GM12878 (cell line): ENCODE measurements around the gene MYL7. TPM values are rescaled to one million over a fixed set of nuclear protein-coding genes. Genes with fewer than 3 reads are reported as not detected.

Experiments used
- ATAC-seq: fragments of 200-7000 bp; cut with Tn5 transposase; 3 replicates; pipeline ENCODE4 v1.9.1; 2020; ENCODE audit warnings: mild to moderate bottlenecking, moderate library complexity
- BruUV-seq: library from RNA; stranded (reverse); fragments of 400-500 nt; replicated peaks from 2 replicates; lab custom pipeline; 2021; lab: Mats Ljungman, UMichigan
- CTCF ChIA-PET: fragments of 300-600 bp; sonication (Branson Sonifier 250); formaldehyde crosslinking; extraction: SDS; loops from one replicate; lab custom pipeline; 2021; ENCODE audit warnings: inconsistent platforms; lab: Yijun Ruan, JAX
- POLR2A ChIA-PET: fragments of 350-600 bp; formaldehyde crosslinking; extraction: SDS; loops from one replicate; lab custom pipeline; 2021; ENCODE audit warnings: inconsistent platforms; lab: Charles Lee
- RAD21 ChIA-PET: fragments of 300-600 bp; sonication (Branson Sonifier 250); formaldehyde crosslinking; loops from one replicate; lab custom pipeline; 2023; ENCODE audit warnings: antibody characterized with exemption; ENCODE audit not compliant: unreplicated experiment; lab: Charles Lee
- SMC1A ChIA-PET: fragments of 300-600 bp; sonication (Branson Sonifier 250); formaldehyde crosslinking; loops from one replicate; lab custom pipeline; 2023; ENCODE audit not compliant: unreplicated experiment, uncharacterized antibody; lab: Charles Lee
- DNase-seq: peaks from one replicate; pipeline ENCODE4 v3.0.0-alpha.2; 2011; ENCODE audit warnings: low read depth, low spot score
- FAIRE-seq: peaks from 3 replicates; lab custom pipeline; 2011; peaks lifted over from hg19 to GRCh38; lab: Jason Lieb, UNC
- H2AFZ ChIP-seq: 2 replicates; pipeline ENCODE4 v1.6.0; 2011; ENCODE audit warnings: low read depth, low read length, control low read depth; ENCODE audit not compliant: control insufficient read depth
- H3K27ac ChIP-seq: 2 replicates; pipeline ENCODE4 v1.5.1; 2011; ENCODE audit warnings: control low read depth; ENCODE audit not compliant: control insufficient read depth, insufficient read depth
- H3K27me3 ChIP-seq, 2 experiments: replicated peaks in 1 of 2; 2 replicates each; pipeline versions ENCODE4 v1.6.0 to v1.6.1; 2011; ENCODE audit warnings: low read length in 1 of 2; ENCODE audit not compliant: control insufficient read depth in 2 of 2, insufficient read depth in 2 of 2
- H3K36me3 ChIP-seq, 2 experiments: 2 replicates each; pipeline ENCODE4 v1.5.1; 2011; ENCODE audit warnings: low read length in 1 of 2; ENCODE audit not compliant: control insufficient read depth in 2 of 2, insufficient read depth in 2 of 2
- H3K4me1 ChIP-seq: 2 replicates; pipeline ENCODE4 v1.6.1; 2011; ENCODE audit warnings: mild to moderate bottlenecking, low read length, moderate library complexity, mixed read lengths; ENCODE audit not compliant: control insufficient read depth, insufficient read depth
- H3K4me2 ChIP-seq: 2 replicates; pipeline ENCODE4 v1.6.0; 2011; ENCODE audit warnings: control low read depth; ENCODE audit not compliant: control insufficient read depth, insufficient read depth
- H3K4me3 ChIP-seq: fragments of 200-600 bp; sonication (generic); 2 replicates; pipeline ENCODE4 v1.5.1; 2016
- H3K79me2 ChIP-seq: 2 replicates; pipeline ENCODE4 v1.6.0; 2011; ENCODE audit warnings: low read length; ENCODE audit not compliant: control insufficient read depth, insufficient read depth
- H3K9ac ChIP-seq: 2 replicates; pipeline ENCODE4 v1.8.0; 2011; ENCODE audit warnings: low read length, control low read depth, mixed read lengths; ENCODE audit not compliant: control insufficient read depth, insufficient read depth
- H3K9me3 ChIP-seq: replicated peaks from 3 replicates; pipeline ENCODE4 v1.5.1; 2011; ENCODE audit warnings: mild to moderate bottlenecking, low read length; ENCODE audit not compliant: control insufficient read depth, insufficient read depth
- H4K20me1 ChIP-seq: 2 replicates; pipeline ENCODE4 v1.6.0; 2011; ENCODE audit not compliant: control insufficient read depth, insufficient read depth
- CTCF ChIP-seq, 3 experiments: IDR thresholded peaks in 2 of 3; conservative IDR thresholded peaks in 1 of 3; 2 replicates each; pipeline ENCODE4 v1.5.1; 2011; ENCODE audit warnings: low read depth in 3 of 3, low read length in 3 of 3, mild to moderate bottlenecking in 3 of 3, control low read depth in 2 of 3, moderate library complexity in 2 of 3, inconsistent platforms in 1 of 3, mixed read lengths in 1 of 3; ENCODE audit not compliant: control insufficient read depth in 2 of 3, insufficient read depth in 1 of 3; ENCODE audit errors: extremely low read depth in 1 of 3
- HSF1 ChIP-seq: fragments of 150-350 bp; IDR thresholded peaks from 2 replicates; pipeline ENCODE4 v1.6.1; 2014; ENCODE audit warnings: mild to moderate bottlenecking, low read depth, low read length
- IKZF1 ChIP-seq: fragments of 450-650 bp; conservative IDR thresholded peaks from 2 replicates; pipeline ENCODE4 v1.6.1; 2017; ENCODE audit warnings: antibody characterized with exemption, mild to moderate bottlenecking
- NR2F1 ChIP-seq: fragments of 450-650 bp; conservative IDR thresholded peaks from 2 replicates; pipeline ENCODE4 v1.6.1; 2017; ENCODE audit warnings: mild to moderate bottlenecking
- POLR2A ChIP-seq: IDR thresholded peaks from 2 replicates; pipeline ENCODE4 v1.6.1; 2011; ENCODE audit warnings: low read depth, mild to moderate bottlenecking, low read length
- RELB ChIP-seq: fragments of 450-650 bp; IDR thresholded peaks from 2 replicates; pipeline ENCODE4 v1.6.1; 2017; ENCODE audit warnings: low read depth, mild to moderate bottlenecking, moderate library complexity
- WGBS: methylation state at CpG from one replicate; pipeline ENCODE4 v1.1.6; 2016; ENCODE audit warnings: low lambda C conversion rate; ENCODE audit not compliant: insufficient replicate concordance, insufficient coverage; ENCODE audit errors: missing lambda C conversion rate; 5-methylcytosine and 5-hydroxymethylcytosine counted together
- in situ Hi-C: fragments of 300-500 bp; cut with MboI; formaldehyde crosslinking; loops from 9 replicates; pipeline ENCODE4 v1.14.3; 2018; ENCODE audit warnings: mixed read lengths
- intact Hi-C: fragments of 100-400 bp; cut with micrococcal nuclease; formaldehyde crosslinking; loops from one replicate; pipeline ENCODE4 v1.14.2; 2022; ENCODE audit not compliant: unreplicated experiment
- polyA plus RNA-seq, 11 experiments: library from polyadenylated mRNA; depleted of rRNA in 4 of 11; unstranded in 6 of 11; stranded (reverse) in 5 of 11; fragments of >200 nt; fragmentation: Nextera tagmentation in 4 of 11; fragmentation: Illumina TruSeq in 1 of 11; extraction: Ambion mirVana in 4 of 11; extraction: Trizol in 1 of 11; gene quantifications; 1 replicate in 1 of 11; 2 replicates in 10 of 11; pipeline versions ENCODE4 v1.2.1 to v1.2.3, GENCODE V29; 2011 to 2016; ENCODE audit warnings: inconsistent platforms in 2 of 11, missing spikeins in 2 of 11, low read depth in 1 of 11
- total RNA-seq, 4 experiments: library from RNA; depleted of rRNA in 3 of 4; stranded (reverse); fragments of >200 nt in 3 of 4; fragmentation: Illumina TruSeq in 1 of 4; extraction: Trizol in 1 of 4; gene quantifications; 2 replicates each; pipeline versions ENCODE4 v1.2.1 to v1.2.3, GENCODE V29; 2013 to 2021
- TF ChIP-seq, protein P1 (sequence below): fragments of 450-650 bp; IDR thresholded peaks from 2 replicates; pipeline ENCODE4 v1.6.1; 2017; ENCODE audit warnings: antibody characterized with exemption, mild to moderate bottlenecking, moderate library complexity
- TF ChIP-seq, protein P2 (sequence below): IDR thresholded peaks from 2 replicates; pipeline ENCODE4 v1.6.1; 2012; ENCODE audit warnings: improper control_type of control experiment, low read depth, low read length; ENCODE audit not compliant: insufficient replicate concordance

The MYL7 gene
- total and polyA plus RNA-seq, 10 of the 15 experiments (the other 5 are each of a cell fraction or from before 2014, with no cell fraction given), result 1.9 TPM; not detected in 9

DNA sequence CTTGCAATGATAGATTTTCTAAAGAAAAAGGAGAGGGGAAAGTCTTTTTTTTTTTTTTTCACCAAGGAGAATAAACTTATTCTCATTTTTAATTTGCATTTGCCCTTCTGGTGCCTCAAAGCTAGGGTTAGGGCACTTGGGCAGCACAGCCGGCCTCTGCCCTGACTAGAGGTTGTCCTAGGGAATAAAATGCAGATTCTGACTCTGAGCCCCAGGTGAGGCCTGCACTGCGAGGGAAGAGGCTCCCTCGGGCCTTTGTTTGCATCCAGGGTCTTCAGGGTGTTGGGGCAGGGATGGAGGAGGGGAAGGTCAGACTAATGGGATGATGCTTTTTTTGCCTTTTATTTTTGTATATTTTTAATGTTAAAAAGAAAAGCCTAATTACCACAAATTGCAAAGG lies 7.8 kb downstream of the MYL7 start (continued):
- TF ChIP-seq, protein P1, sequence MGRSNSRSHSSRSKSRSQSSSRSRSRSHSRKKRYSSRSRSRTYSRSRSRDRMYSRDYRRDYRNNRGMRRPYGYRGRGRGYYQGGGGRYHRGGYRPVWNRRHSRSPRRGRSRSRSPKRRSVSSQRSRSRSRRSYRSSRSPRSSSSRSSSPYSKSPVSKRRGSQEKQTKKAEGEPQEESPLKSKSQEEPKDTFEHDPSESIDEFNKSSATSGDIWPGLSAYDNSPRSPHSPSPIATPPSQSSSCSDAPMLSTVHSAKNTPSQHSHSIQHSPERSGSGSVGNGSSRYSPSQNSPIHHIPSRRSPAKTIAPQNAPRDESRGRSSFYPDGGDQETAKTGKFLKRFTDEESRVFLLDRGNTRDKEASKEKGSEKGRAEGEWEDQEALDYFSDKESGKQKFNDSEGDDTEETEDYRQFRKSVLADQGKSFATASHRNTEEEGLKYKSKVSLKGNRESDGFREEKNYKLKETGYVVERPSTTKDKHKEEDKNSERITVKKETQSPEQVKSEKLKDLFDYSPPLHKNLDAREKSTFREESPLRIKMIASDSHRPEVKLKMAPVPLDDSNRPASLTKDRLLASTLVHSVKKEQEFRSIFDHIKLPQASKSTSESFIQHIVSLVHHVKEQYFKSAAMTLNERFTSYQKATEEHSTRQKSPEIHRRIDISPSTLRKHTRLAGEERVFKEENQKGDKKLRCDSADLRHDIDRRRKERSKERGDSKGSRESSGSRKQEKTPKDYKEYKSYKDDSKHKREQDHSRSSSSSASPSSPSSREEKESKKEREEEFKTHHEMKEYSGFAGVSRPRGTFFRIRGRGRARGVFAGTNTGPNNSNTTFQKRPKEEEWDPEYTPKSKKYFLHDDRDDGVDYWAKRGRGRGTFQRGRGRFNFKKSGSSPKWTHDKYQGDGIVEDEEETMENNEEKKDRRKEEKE, result no peak
- TF ChIP-seq RELB (no peak), POLR2A (no peak)

DNA sequence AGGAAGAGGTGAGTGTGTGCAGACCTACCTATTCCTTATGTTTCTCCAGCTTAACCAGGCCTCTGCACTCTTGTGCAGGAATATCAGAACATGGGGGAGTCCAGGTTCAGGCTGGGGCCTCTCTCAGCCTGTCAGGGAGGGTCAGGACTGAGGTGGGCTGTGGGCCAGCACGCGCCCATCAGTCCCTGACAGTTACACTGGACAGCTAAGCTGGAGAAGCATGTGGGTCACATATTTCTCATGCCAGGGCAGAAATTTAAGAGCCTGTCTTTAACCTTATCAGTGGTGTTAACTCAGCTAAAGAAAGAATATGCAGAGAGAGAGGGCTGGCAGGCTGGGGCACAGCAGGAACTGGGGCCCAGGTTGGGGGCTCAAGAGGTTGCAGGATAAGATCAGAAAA lies 9.1 kb downstream of the MYL7 start:
- 89% methylated on average over 2 of the region's 2 CpGs for WGBS
- no peaks in the 10 kb centered on the region for H3K4me1 ChIP-seq
- H2AFZ ChIP-seq, result no peak overlapping the region
- no peaks in the 10 kb centered on the region for H4K20me1 ChIP-seq
- no peak overlapping the region for H3K9ac ChIP-seq
- intact Hi-C loops (no loop called here), in situ Hi-C loops (no loop called here)
- FAIRE-seq (no peak), DNase-seq (no peak), ATAC-seq (no peak)
- RAD21 ChIA-PET, result interaction anchor here (1.8 kb wide), 1 partner anchor 10 kb away, joined by 4 read pairs; no protein-coding TSS in a partner anchor
- BruUV-seq, result no TSS peak
- no peaks in the 10 kb centered on the region for H3K36me3 ChIP-seq
- no peak overlapping the region for H3K4me3 ChIP-seq
- SMC1A ChIA-PET, result interaction anchor here (1.6 kb wide), 1 partner anchor 66 kb away, joined by 3 read pairs; no protein-coding TSS in a partner anchor
- CTCF ChIA-PET, result interaction anchor here (0.9 kb wide), 1 partner anchor 433 kb away, joined by 3 read pairs; no protein-coding TSS in a partner anchor
- no peaks in the 10 kb centered on the region for H3K9me3 ChIP-seq
- no peaks in the 10 kb centered on the region for H3K79me2 ChIP-seq
- no peak overlapping the region for H3K4me2 ChIP-seq
- POLR2A ChIA-PET, result interaction anchor here (1.7 kb wide), 1 partner anchor 9 kb away, joined by 5 read pairs; the partner anchor contains the start of gene POLD2
- H3K27me3 ChIP-seq, result no peaks in the 10 kb centered on the region; a peak in 1 of 4 replicates
- H3K27ac ChIP-seq, result no peak overlapping the region
- no peak for TF ChIP-seq IKZF1
- no peak for TF ChIP-seq NR2F1
- TF ChIP-seq, protein P2, sequence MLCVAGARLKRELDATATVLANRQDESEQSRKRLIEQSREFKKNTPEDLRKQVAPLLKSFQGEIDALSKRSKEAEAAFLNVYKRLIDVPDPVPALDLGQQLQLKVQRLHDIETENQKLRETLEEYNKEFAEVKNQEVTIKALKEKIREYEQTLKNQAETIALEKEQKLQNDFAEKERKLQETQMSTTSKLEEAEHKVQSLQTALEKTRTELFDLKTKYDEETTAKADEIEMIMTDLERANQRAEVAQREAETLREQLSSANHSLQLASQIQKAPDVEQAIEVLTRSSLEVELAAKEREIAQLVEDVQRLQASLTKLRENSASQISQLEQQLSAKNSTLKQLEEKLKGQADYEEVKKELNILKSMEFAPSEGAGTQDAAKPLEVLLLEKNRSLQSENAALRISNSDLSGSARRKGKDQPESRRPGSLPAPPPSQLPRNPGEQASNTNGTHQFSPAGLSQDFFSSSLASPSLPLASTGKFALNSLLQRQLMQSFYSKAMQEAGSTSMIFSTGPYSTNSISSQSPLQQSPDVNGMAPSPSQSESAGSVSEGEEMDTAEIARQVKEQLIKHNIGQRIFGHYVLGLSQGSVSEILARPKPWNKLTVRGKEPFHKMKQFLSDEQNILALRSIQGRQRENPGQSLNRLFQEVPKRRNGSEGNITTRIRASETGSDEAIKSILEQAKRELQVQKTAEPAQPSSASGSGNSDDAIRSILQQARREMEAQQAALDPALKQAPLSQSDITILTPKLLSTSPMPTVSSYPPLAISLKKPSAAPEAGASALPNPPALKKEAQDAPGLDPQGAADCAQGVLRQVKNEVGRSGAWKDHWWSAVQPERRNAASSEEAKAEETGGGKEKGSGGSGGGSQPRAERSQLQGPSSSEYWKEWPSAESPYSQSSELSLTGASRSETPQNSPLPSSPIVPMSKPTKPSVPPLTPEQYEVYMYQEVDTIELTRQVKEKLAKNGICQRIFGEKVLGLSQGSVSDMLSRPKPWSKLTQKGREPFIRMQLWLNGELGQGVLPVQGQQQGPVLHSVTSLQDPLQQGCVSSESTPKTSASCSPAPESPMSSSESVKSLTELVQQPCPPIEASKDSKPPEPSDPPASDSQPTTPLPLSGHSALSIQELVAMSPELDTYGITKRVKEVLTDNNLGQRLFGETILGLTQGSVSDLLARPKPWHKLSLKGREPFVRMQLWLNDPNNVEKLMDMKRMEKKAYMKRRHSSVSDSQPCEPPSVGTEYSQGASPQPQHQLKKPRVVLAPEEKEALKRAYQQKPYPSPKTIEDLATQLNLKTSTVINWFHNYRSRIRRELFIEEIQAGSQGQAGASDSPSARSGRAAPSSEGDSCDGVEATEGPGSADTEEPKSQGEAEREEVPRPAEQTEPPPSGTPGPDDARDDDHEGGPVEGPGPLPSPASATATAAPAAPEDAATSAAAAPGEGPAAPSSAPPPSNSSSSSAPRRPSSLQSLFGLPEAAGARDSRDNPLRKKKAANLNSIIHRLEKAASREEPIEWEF, result no peak
- TF ChIP-seq CTCF (IDR thresholded peaks at IDR 0.05 in 2 of 3, conservative IDR thresholded peaks at IDR 0.05 in 1 of 3; ENCODE audit: control insufficient read depth in 2 of 3, extremely low read depth in 1 of 3, insufficient read depth in 1 of 3, low read depth in 3 of 3, low read length in 3 of 3), result no peak
- no peak for TF ChIP-seq HSF1
